Measurements from ENCODE around the gene GOT1.

- TF ChIP-seq TCF12 (IDR thresholded peaks at IDR 0.05; ENCODE audit: low read depth), result no peak
- TF ChIP-seq MAX (IDR thresholded peaks at IDR 0.05), result no peak
- no peak for TF ChIP-seq EP300 (IDR thresholded peaks at IDR 0.05; ENCODE audit: borderline replicate concordance)
- no peak for TF ChIP-seq YY1 (IDR thresholded peaks at IDR 0.05; ENCODE audit: low read depth)
- no peak for TF ChIP-seq TEAD4 (IDR thresholded peaks at IDR 0.05)
- TF ChIP-seq CEBPB (IDR thresholded peaks at IDR 0.05), result no peak
- TF ChIP-seq CREB1 (IDR thresholded peaks at IDR 0.05; ENCODE audit: low read depth), result no peak
Measured at GRCh38 chr10:99451499-99451788, 21.0 kb upstream of the GOT1 start.

Measured in Ishikawa (cell line).